ENCODE data around the gene ELP5.

Gene ELP5

DNA sequence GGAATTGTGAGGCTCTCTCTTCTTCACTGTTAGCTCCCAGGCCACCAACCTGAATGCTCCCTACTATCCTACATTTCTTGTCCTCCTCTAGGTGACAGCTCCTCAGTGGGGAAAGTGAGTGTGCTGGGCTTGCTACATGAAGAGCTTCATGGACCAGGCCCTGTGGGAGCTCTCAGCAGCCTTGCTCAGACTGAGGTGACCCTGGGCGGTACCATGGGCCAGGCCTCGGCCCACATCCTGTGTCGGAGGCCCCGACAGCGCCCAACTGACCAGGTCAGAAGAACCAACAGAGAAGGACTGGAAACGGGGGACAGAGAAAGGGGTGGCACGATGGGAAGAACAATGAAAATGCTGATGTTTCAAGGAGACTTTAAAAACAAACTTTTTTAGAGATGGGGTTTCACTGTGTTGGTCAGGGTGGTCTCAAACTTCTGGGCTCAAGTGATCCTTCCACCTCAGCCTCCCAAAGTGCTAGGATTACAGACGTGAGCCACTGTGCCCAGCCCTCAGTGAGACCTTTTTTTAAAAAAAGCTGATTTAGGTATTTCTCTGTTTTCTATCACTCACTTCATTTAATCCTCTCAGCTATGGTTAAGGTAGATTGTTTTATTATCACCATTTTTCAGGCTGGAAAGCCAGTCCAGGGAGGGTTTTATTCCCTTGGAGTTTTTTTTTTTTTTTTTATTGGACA, 4.9 kb downstream of the ELP5 start:
- no peak for DNase-seq (ENCODE audit: low spot score)

DNA sequence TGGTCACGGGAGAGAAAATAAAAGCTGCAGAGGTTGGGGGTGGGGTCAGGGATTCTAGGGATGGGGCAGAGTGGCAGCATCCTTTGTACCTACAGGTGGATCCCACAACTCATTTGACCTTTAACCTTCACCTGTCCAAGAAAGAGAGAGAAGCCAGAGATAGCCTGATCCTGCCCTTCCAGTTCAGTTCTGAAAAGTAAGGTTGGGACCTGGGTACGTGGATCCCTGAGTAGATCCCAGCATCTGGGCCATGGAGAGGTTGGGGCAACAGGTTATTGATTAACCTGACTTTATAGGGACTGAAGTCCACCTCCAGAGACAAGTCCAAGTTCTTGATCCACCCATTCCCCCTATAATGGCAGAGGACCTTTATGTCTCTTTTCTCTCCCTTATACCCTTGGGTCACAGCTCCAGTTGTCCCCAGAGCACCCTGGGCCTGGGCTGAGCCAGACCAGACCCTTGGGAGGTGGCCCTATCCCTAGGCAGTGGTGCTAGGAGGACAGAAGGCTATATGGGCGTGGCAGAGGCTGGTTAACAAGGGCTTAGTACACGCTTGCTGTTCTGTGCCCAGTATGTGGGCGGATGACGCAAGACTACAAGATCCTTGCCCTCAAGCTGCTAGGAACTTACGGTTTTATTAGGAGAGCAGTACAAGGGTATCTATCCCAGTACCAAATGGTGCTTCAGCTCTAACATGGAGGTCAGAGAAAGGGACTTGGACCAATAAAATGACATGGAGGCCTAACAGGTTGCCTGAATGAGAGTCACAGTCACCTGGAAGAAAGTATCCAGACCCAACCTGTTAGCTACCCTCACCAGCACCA, 6.9 kb downstream of the ELP5 start:
- DNase-seq (ENCODE audit: low spot score): no peak

DNA sequence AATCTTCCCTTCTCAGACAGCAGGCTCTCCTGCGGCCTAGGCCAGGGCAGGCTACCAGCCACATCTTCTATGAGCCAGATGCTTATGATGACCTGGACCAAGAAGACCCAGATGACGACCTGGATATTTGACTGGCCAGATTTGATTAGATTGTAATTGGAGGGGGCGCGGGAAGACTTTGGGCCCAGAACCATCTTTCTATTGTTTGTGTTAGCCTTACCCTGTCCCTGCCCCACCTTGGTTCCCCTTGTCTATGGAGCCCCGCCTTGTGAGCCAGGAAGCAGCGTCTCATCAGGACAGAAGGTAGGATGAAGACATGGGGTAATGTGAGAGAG, 7.5 kb downstream of the ELP5 start:
- DNase-seq (ENCODE audit: low spot score): no peak

DNA sequence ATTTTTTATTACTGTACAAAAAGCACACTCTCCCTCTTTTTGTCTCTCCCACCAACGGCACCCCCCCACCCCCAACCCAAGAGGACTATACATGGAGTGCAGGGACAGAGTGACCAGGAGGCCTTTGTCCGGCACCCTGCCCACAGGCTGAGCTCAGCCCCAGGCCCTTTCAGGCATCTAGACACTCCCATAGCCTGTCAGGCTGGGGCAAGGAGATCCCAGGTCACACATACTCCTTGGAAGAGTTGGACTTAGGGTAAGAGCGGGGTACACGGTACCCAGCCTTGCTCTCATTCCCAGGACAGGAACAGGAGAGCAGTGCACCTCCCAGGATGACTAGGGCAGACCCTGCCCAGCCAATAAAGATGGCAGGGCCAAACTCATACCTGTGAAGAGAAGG, 8.1 kb downstream of the ELP5 start:
- DNase-seq (ENCODE audit: low spot score): no peak

DNA sequence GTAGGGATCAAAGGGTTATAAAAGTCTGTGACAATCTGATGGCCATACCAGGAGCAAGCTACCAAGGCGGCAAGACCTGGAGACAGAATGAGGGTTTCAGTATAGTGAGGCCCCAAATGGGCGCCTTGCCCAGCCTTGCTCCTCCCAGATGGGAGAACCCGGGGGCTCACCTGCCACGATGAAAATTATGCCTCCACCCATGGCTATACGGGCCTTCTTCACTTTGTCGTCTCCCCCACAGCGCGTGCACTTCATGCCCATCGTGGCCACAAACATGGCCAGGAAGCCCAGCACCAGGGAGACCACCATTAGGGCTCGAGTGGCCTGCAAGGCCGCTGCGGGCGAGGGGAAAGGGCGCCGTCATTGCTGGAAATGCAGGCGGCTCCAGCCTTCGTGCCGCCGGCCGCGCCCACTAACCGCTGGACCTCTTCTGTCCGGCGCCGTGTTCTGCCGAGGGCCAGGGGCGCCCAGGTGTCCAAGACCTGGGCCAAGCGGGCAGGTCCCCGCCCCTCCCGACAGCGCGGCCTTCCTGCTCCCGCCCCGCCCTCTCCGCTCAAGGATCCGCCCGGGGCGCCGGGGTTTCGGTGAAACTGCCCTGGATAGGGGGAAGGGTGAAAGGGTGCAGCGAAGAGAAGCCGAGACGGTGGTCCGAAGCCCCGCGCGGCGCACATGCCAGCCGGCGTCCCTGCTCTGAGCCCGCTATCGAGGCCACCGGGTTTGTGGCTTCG, 8.8 kb downstream of the ELP5 start:
- no peak for DNase-seq (ENCODE audit: low spot score)

DNA sequence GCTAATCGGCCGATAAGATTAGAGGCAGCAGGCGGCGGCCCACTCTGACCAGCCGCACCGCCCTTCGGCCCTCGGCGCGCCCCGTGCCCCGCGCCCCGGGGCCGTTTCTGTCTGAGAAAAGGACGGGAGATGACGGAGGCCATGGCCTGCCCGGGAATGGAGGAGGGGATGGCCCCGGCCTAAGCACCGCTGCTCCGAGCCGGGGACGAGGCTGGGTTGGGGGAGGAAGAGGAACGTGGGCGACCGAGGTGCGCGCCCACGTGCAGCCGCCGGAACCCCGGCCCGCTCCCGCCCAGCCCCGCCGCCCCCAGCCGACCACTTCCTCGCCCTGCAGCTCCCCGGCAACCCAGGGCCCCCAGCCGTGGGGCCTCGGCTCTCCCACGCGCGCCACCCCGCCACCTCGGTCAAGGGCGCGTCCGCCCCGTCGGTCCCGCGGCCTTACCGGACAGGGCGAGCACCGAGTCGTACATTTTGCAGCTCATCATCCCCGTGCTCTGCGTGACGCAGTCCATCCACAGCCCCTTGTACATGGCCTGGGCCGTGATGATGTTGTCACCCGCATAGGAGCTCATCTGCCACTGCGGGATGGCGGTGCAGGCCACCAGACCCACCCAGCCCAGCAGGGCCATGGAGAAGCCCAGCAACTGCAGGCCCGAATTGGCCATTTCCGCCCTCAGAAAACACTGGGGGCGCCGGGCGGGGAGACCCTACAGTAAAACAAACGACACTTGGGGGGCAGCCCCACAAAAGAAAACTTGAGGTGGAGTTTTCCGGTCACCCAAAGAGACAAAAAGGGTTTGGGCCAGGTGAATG, 9.6 kb downstream of the ELP5 start:
- no peak for DNase-seq (ENCODE audit: low spot score)

DNA sequence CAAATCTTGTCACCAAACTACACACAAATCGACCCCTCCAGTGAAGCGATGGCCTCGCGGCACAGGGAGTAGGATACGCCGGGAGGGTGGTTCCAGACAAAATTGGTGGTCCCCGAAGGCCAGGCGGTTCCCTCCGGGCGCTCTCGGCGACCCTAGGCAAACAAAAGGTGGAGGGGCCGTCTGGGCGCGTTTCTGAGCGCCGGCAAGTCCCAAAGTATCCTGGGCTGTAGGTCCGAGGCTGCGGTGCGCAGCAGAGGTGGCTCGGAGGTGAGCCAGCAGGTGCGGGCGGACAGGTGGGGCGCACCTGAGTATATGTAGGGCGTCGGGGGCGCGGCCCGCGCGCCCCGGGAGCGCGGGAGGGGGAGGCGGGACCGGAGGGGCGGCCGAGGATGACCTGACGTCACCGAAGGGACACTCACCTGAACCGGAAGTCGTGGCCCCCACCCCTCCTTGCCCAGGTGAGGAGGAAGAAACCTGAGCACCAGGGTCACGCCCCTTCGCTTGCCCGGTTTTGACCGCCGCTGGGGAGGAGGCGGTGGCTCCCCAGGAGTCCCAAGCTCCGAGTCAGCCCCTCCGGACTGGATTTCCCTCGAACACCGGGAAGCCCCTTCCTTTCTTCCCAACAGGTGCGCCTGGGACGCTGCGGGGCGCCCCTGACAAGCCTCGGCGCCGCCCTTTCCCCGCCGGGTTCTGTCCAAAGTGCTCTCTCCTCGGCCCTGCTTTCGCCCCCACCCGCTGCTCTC, 10.3 kb downstream of the ELP5 start, which contains the start of gene CLDN7:
Gene CLDN7, minus strand, starts transcription at position 287 of the 743 bp plus-strand sequence. CDS start 435 bp downstream, outside the sequence.
- DNase-seq (ENCODE audit: low spot score): no peak

DNA sequence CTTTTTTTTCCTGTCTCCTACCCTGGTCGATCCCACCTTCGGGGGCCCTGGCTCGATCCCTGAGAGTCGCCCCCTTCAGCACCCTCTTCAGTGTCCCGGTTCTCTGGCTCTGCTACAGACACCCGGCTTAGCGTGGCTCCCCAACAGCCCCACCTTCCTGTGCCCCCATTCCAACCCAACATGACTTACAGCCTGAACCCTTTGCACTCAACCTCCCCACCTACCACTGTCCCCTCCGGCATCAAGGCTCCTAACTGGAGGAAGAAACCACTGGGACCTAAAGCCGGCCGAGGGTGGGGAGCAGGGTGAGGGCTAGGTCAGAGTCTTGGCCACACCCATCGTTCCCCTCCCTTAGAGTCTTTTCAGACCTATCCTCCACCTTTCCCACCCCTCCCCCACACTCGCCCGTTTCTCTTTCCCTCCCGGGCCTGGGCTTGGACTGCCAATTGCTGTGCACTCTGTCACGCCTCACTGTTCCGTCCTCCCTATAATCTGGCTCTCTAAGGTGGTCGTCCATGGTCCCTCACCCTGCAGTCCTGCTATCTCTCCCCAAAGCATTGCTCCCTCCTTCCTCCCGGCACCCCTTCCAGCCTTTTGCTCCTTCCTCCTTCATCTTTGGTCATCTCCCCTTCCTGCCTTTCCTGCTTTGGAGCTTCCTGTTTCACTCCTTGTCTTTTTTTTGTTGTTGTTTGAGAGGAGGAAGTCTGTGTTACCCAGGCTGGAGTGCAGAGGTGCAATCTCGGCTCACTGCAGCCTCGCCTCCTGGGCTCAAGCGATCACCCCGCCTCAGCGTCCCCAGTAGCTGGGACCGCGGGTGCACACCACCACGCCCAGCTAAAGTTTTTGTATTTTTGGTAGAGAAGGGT, 11.2 kb downstream of the ELP5 start:
- no peak for DNase-seq (ENCODE audit: low spot score)

DNA sequence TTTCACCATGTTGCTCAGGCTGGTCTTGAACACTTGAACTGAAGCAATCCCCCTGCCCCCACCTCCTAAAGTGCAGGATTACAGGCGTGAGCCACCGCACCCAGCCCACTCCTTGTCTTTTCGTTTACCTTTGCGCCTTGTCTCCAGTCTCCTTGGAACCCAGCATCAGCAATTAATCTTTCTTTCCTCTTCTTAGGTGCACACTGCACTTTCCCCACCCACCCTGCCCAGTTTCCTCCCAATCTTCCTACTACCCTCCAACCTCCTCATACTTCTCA, 11.7 kb downstream of the ELP5 start:
- DNase-seq (ENCODE audit: low spot score): no peak

DNA sequence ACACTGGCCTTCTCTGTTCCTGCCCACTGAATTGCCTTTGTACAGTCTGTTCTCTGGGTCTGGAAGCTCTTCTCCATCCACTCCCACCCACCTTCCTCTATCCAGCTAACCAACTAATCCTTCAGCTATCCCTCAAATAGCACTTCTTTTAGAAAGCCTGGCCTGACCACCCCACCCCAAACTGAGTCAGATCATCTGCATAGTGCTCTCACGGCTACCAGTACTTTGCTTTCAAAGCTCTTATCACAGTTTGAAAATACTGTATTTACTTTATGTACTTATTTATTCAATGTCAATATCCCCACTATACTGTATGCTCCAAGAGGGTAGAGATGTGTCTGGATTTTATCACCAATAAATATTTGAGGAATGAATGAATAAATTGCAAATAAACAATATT, 14.8 kb downstream of the ELP5 start:
- no peak for DNase-seq (ENCODE audit: low spot score)

DNA sequence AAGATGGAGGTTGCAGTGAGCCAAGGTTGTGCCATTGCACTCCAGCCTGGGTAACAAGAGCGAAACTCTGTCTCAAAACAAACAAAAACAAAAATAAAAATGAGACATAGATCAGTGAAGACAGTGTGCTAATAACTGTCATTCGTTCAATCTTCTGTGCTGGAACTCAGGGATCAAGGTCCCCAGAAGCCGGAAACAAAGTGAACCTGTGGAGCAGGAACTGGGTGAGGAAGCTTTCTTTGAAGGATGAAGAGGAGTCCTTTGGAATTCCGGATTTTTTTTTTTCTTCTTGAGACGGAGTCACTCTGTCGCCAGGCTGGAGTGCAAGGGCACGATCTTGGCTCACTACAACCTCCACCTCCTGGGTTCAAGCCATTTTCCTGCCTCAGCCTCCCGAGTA, 27.4 kb downstream of the ELP5 start:
- no peak for DNase-seq (ENCODE audit: low spot score)

DNA sequence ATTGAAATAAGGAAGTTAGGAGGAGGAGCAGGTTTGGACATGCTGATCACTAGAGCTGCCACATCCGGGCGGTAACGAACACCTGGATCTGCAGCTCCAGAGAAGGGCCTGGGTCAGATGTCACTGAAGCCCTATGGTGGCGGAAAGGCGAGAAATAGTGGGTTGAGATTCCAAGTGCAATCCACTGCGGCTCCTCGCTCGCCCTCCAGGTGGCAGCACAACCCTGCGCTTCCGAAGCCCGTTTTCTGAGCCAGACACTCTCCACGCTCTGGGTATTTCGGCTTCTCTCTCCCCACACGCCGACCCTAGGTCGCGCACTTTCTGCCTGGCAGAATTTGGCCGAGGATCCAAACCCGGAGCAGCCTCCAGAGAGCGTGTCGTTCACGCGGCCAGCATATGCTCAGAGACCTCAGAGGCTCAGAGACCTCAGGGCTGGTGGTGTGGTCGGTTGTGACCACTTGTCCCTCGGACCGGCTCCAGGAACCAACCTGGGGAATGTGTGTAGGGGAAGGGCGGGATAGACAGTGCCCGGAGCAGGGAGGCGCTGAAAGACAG, 28.6 kb downstream of the ELP5 start:
- DNase-seq (ENCODE audit: low spot score): peak; percentile 87

DNA sequence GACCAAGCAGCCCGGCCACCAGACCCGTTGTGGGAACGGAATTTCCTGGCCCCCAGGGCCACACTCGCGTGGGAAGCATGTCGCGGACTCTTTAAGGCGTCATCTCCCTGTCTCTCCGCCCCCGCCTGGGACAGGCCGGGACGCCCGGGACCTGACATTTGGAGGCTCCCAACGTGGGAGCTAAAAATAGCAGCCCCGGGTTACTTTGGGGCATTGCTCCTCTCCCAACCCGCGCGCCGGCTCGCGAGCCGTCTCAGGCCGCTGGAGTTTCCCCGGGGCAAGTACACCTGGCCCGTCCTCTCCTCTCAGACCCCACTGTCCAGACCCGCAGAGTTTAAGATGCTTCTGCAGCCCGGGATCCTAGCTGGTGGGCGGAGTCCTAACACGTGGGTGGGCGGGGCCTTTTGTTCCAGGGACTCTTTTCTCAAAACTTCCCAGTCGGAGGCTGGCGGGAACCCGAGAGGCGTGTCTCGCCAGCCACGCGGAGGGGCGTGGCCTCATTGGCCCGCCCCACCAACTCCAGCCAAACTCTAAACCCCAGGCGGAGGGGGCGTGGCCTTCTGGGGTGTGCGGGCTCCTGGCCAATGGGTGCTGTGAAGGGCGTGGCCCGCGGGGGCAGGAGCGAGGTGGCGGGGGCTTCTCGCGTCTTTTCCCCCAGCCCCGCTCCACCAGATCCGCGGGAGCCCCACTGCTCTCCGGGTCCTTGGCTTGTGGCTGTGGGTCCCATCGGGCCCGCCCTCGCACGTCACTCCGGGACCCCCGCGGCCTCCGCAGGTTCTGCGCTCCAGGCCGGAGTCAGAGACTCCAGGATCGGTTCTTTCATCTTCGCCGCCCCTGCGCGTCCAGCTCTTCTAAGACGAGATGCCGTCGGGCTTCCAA, 29.3 kb downstream of the ELP5 start, which contains the start of gene SLC2A4:
Gene SLC2A4, plus strand, starts transcription at position 645 of the 879 bp plus-strand sequence. Its CDS starts 217 bp downstream, at position 862.
- DNase-seq (ENCODE audit: low spot score): peak; percentile 82

DNA sequence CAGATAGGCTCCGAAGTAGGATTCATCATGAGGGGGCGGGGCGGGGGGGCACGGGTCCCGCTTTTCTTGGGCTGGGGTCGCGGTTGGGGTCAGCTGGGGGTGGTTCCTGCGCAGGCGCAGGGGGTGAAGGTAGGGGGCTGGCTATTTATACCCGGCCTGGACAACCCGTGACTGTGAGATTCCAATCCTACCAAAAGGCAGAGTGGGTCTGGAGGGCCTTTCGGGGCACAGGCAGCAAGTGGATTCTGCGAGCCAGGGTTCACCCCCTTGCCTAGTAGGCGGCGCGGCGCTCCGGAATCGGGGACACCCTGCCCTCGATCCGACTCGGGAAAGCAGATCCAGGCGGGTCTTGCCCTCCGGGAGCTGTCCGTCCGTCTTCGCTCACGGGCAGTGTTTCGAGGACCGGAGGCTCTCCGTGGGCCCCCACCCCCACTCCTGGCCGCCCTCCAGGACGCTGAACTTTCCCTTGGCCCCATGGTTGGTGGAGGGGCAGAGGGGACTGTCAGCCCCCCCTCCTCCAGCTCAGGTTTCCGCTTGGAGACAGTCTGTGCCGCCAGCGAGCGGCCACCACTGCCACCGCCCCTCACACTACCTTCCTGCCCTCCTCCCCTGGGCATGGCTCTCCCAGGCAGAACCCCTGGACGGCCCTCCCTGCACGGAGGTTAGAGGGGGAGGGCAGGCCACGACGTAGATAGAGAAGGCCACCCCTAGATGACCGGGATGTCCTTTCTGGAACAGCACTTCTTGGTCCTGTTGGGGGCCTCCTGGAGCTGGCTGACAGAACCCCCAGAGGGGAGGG, 30.1 kb downstream of the ELP5 start:
- no peak for DNase-seq (ENCODE audit: low spot score)

DNA sequence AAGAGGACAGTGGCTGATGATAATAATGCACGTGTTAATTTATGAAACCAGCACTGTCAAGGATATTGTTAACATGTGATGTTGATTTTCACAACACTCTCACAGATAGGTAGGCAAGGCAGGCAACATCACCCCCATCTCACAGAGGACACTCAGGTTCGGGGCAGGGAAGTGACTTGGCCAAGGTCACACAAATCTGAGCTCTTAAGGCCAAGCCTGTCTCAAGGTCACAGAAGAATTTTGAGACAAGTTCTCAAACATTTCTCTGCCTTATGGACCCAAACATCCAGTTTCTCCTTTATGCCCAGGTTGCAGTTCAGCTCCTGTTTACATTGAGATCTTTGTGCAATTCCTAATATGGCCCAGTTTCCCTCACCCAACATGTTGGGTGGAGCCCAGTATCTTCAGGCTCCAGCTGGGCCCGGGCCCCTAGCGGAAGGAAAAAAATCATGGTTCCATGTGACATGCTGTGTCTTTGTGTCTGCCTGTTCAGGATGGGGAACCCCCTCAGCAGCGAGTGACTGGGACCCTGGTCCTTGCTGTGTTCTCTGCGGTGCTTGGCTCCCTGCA, 30.8 kb downstream of the ELP5 start:
- DNase-seq (ENCODE audit: low spot score): no peak

DNA sequence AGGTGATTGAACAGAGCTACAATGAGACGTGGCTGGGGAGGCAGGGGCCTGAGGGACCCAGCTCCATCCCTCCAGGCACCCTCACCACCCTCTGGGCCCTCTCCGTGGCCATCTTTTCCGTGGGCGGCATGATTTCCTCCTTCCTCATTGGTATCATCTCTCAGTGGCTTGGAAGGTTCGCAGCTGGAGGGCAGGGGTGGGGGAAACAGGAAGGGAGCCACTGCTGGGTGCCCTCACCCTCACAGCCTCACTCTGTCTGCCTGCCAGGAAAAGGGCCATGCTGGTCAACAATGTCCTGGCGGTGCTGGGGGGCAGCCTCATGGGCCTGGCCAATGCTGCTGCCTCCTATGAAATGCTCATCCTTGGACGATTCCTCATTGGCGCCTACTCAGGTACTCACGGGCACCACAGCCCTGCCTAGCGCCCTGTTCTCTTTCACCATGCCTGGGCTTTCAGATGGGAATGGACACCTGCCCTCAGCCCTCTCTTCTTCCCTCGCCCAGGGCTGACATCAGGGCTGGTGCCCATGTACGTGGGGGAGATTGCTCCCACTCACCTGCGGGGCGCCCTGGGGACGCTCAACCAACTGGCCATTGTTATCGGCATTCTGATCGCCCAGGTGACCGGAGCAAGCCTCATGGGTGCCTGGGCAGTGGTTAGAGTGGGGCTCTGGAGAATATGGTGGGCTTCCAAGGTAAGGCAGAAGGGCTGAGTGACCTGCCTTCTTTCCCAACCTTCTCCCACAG, 31.6 kb downstream of the ELP5 start:
- no peak for DNase-seq (ENCODE audit: low spot score)

DNA sequence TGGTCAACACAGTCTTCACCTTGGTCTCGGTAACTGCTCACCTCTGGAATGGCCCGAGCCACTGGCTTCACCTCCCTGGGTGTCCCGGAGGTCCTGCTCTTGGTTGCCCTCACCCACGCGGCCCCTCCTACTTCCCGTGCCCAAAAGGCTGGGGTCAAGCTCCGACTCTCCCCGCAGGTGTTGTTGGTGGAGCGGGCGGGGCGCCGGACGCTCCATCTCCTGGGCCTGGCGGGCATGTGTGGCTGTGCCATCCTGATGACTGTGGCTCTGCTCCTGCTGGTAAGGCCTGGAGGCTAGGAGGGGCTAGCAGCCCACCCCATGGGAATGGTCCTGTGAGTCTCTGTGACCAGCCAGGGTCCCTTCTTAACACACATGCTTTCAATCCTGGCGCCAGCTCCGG, 32.9 kb downstream of the ELP5 start:
- no peak for DNase-seq (ENCODE audit: low spot score)
